Measurements from ENCODE around the gene SMIM23. TPM values are rescaled to one million over a fixed set of nuclear protein-coding genes. Genes with fewer than 3 reads are reported as not detected.

Gene SMIM23
- total and polyA plus RNA-seq, 2 of the 13 experiments (the other 11 are each of a cell fraction or from before 2014, with no cell fraction given): not detected

DNA sequence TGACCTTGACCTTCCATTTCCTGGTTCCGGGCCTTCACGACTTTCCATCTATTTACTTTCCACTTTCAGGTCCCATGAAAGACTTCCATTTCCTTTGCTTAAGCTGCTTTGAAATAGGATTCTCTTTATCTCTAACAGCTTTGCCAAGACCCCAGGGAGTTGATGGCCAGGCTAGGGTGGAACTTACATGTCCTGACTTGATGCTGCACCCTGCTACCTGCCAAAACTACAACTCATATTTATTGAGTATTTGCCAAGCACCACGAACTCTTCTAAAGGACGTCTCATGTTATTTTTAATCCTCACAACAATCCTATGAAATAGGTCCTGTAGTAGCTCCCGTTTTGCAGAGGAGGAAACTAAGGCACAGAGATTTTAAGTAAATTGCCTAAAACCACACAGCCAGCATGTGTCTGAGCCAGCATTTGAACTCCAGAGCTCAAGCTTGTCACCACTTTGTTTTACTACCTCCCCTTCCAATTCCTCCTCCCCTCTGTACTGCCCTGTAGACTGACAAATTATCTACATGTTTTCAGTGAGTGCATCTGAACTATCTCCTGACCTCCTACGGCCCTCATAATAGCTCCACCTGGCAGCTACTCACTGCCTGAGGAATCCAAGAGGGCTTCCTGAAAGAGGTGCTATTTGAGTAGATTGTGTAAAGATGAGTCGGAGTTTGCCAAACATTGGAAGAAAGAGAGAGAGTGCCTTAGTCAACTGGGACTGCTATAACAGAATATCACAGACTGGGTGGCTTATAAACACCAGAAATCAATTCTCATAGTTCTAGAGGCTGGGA is 38.4 kb upstream of the SMIM23 start:
- BruUV-seq (replicated peaks): no TSS peak
- no peak for ATAC-seq
- Histone ChIP-seq H3K36me3 (replicated peaks in 1 of 2; ENCODE audit: control insufficient read depth in 1 of 2, insufficient read depth in 2 of 2, low read length in 2 of 2) (no peaks in the 10 kb centered on the region), H3K4me3 (replicated peaks in 1 of 3; ENCODE audit: insufficient read depth in 1 of 3, low read depth in 2 of 3, low read length in 3 of 3) (no peak overlapping the region), H3K79me2 (ENCODE audit: insufficient read depth, low read length) (no peaks in the 10 kb centered on the region), H4K20me1 (ENCODE audit: insufficient read depth, low read length) (no peaks in the 10 kb centered on the region), H3K9ac (ENCODE audit: insufficient read depth, low read depth, low read length) (no peak overlapping the region), H2AFZ (ENCODE audit: low read length) (no peak overlapping the region), H3K9me3 (ENCODE audit: low read length) (no peaks in the 10 kb centered on the region), H3K4me2 (ENCODE audit: low read depth, low read length) (no peak overlapping the region), H3K27ac (ENCODE audit: extremely low read length, insufficient read depth, low read length) (no peak overlapping the region), H3K27me3 (ENCODE audit: control insufficient read depth in 1 of 2, insufficient read depth in 2 of 2, low read length in 2 of 2) (peaks cover 1 to 3% of the 10 kb centered on the region in 2 experiments; a peak in 1 of 5 replicates), H3K4me1 (ENCODE audit: insufficient read depth, low read length) (no peaks in the 10 kb centered on the region)
- CTCF ChIA-PET (ENCODE audit: low intra/inter-chr PET ratio, low total read pairs): no interaction called here
- DNase-seq (ENCODE audit: low spot score): no peak
- POLR2A ChIA-PET: no interaction called here
- intact Hi-C loops (cut with micrococcal nuclease; ENCODE audit: unreplicated experiment) (no loop called here), in situ Hi-C loops (cut with HindIII; ENCODE audit: extremely low pct_ligation_motif_present, low pct_unique_long_range_greater_than_20kb) (no loop called here)
- FAIRE-seq: no peak
- no peak for TF ChIP-seq CEBPB (IDR thresholded peaks at IDR 0.05; ENCODE audit: borderline replicate concordance, low read depth, low read length)
- TF ChIP-seq, protein P1, sequence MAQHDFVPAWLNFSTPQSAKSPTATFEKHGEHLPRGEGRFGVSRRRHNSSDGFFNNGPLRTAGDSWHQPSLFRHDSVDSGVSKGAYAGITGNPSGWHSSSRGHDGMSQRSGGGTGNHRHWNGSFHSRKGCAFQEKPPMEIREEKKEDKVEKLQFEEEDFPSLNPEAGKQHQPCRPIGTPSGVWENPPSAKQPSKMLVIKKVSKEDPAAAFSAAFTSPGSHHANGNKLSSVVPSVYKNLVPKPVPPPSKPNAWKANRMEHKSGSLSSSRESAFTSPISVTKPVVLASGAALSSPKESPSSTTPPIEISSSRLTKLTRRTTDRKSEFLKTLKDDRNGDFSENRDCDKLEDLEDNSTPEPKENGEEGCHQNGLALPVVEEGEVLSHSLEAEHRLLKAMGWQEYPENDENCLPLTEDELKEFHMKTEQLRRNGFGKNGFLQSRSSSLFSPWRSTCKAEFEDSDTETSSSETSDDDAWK (CRISPR knock-in tag; IDR thresholded peaks at IDR 0.05): no peak
- no peak for TF ChIP-seq ZNF44 (CRISPR knock-in tag; IDR thresholded peaks at IDR 0.05)
- WGBS (ENCODE audit: low lambda C conversion rate): 9% methylated on average over 7 of the region's 7 CpGs

DNA sequence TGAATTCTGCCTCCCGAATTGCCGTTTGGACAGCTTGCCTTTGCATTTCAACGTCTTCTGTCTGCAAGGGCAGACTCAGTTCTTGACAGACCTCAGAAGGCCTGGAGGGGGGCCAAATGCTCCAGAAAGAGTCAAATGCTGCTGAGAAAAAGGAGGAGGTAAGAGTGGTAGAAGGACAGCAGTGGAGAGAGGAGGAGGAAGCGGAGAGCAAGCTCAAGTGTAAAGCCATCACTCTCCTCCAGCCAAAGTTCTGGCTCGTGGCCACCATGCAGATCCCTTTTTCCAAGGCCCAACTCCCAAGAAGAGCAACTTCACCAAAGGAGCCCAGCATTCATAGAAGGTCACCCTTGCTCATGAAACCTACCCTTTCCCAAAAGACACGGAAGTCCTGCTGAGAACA is 36.9 kb upstream of the SMIM23 start:
- DNase-seq (ENCODE audit: low spot score) (no peak), FAIRE-seq (no peak), ATAC-seq (no peak)
- H3K4me1 ChIP-seq (ENCODE audit: insufficient read depth, low read length): no peaks in the 10 kb centered on the region
- H3K27ac ChIP-seq (ENCODE audit: extremely low read length, insufficient read depth, low read length): no peak overlapping the region
- no peaks in the 10 kb centered on the region for H3K79me2 ChIP-seq (ENCODE audit: insufficient read depth, low read length)
- H2AFZ ChIP-seq (ENCODE audit: low read length): no peak overlapping the region
- no peaks in the 10 kb centered on the region for H4K20me1 ChIP-seq (ENCODE audit: insufficient read depth, low read length)
- WGBS (ENCODE audit: low lambda C conversion rate): 22% methylated on average over 5 of the region's 6 CpGs
- ChIA-PET POLR2A (no interaction called here), CTCF (ENCODE audit: low intra/inter-chr PET ratio, low total read pairs) (no interaction called here)
- no peak overlapping the region for H3K9ac ChIP-seq (ENCODE audit: insufficient read depth, low read depth, low read length)
- H3K4me2 ChIP-seq (ENCODE audit: low read depth, low read length): no peak overlapping the region
- H3K36me3 ChIP-seq (replicated peaks in 1 of 2; ENCODE audit: control insufficient read depth in 1 of 2, insufficient read depth in 2 of 2, low read length in 2 of 2): no peaks in the 10 kb centered on the region
- 0 out of 5 replicates have a peak, but pooled peaks cover 1 to 3% of the 10 kb centered on the region in 2 experiments for H3K27me3 ChIP-seq (ENCODE audit: control insufficient read depth in 1 of 2, insufficient read depth in 2 of 2, low read length in 2 of 2)
- no TSS peak for BruUV-seq (replicated peaks)
- intact Hi-C loops (cut with micrococcal nuclease; ENCODE audit: unreplicated experiment): no loop called here
- in situ Hi-C loops (cut with HindIII; ENCODE audit: extremely low pct_ligation_motif_present, low pct_unique_long_range_greater_than_20kb): no loop called here
- no peaks in the 10 kb centered on the region for H3K9me3 ChIP-seq (ENCODE audit: low read length)
- no peak overlapping the region for H3K4me3 ChIP-seq (replicated peaks in 1 of 3; ENCODE audit: insufficient read depth in 1 of 3, low read depth in 2 of 3, low read length in 3 of 3)
- TF ChIP-seq ZNF441 (CRISPR knock-in tag; IDR thresholded peaks at IDR 0.05; ENCODE audit: borderline replicate concordance): no peak
- TF ChIP-seq, protein P2, sequence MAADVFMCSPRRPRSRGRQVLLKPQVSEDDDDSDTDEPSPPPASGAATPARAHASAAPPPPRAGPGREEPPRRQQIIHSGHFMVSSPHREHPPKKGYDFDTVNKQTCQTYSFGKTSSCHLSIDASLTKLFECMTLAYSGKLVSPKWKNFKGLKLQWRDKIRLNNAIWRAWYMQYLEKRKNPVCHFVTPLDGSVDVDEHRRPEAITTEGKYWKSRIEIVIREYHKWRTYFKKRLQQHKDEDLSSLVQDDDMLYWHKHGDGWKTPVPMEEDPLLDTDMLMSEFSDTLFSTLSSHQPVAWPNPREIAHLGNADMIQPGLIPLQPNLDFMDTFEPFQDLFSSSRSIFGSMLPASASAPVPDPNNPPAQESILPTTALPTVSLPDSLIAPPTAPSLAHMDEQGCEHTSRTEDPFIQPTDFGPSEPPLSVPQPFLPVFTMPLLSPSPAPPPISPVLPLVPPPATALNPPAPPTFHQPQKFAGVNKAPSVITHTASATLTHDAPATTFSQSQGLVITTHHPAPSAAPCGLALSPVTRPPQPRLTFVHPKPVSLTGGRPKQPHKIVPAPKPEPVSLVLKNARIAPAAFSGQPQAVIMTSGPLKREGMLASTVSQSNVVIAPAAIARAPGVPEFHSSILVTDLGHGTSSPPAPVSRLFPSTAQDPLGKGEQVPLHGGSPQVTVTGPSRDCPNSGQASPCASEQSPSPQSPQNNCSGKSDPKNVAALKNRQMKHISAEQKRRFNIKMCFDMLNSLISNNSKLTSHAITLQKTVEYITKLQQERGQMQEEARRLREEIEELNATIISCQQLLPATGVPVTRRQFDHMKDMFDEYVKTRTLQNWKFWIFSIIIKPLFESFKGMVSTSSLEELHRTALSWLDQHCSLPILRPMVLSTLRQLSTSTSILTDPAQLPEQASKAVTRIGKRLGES (CRISPR knock-in tag; IDR thresholded peaks at IDR 0.05; ENCODE audit: borderline replicate concordance): no peak
- TF ChIP-seq ZNF644 (CRISPR knock-in tag; IDR thresholded peaks at IDR 0.05; ENCODE audit: low read depth): no peak
- TF ChIP-seq HOXA7 (CRISPR knock-in tag; IDR thresholded peaks at IDR 0.05): no peak
- no peak for TF ChIP-seq SP5 (CRISPR knock-in tag; IDR thresholded peaks at IDR 0.05; ENCODE audit: borderline replicate concordance, low read depth)
- TF ChIP-seq, protein P3, sequence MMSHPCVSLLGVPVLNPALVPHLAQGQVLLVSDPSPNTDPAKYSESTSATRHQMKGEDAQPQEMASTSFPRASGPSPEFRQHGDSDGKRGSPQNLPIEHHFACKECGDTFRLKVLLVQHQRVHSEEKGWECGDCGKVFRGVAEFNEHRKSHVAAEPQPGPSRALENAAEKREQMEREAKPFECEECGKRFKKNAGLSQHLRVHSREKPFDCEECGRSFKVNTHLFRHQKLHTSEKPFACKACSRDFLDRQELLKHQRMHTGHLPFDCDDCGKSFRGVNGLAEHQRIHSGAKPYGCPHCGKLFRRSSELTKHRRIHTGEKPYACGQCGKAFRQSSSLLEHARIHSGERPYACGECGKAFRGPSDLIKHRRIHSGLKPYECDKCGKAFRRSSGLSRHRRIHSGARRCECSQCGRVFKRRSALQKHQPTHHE (CRISPR knock-in tag; IDR thresholded peaks at IDR 0.05; ENCODE audit: borderline replicate concordance): no peak
- TF ChIP-seq MAFG (CRISPR knock-in tag; IDR thresholded peaks at IDR 0.05): no peak
- TF ChIP-seq MEIS1 (CRISPR knock-in tag; IDR thresholded peaks at IDR 0.05; ENCODE audit: borderline replicate concordance): no peak
- no peak for TF ChIP-seq MEF2D (CRISPR knock-in tag; IDR thresholded peaks at IDR 0.05)
- no peak for TF ChIP-seq BORCS8-MEF2B (CRISPR knock-in tag; IDR thresholded peaks at IDR 0.05)
